Karpas-422 (cell line): ENCODE measurements around the gene CD207. TPM values are rescaled to one million over a fixed set of nuclear protein-coding genes. Genes with fewer than 3 reads are reported as not detected.

Source experiments
- DNase-seq: peaks from one replicate; pipeline ENCODE4 v3.0.0-alpha.2; 2015
- H2AFZ ChIP-seq: fragments of 200-600 bp; sonication (generic); 2 replicates; pipeline ENCODE4 v1.6.1; 2014; ENCODE audit warnings: antibody characterized with exemption, low read length, mixed read lengths
- H3K27ac ChIP-seq: fragments of 200-600 bp; sonication (generic); 2 replicates; pipeline ENCODE4 v1.5.1; 2014; ENCODE audit warnings: mild to moderate bottlenecking, low read length, moderate library complexity
- H3K27me3 ChIP-seq: fragments of 200-600 bp; sonication (generic); 2 replicates; pipeline ENCODE4 v1.6.1; 2014; ENCODE audit warnings: low read length, mixed read lengths
- H3K36me3 ChIP-seq: fragments of 200-600 bp; sonication (generic); 2 replicates; pipeline ENCODE4 v1.6.1; 2014; ENCODE audit warnings: low read length, mixed read lengths; ENCODE audit not compliant: insufficient read depth
- H3K4me1 ChIP-seq: fragments of 200-600 bp; sonication (generic); 2 replicates; pipeline ENCODE4 v1.6.1; 2014; ENCODE audit warnings: mild to moderate bottlenecking, low read length, mixed read lengths
- H3K4me2 ChIP-seq: fragments of 200-600 bp; sonication (generic); 2 replicates; pipeline ENCODE4 v1.6.1; 2014; ENCODE audit warnings: low read length, low read depth, mild to moderate bottlenecking; ENCODE audit not compliant: poor library complexity, severe bottlenecking
- H3K4me3 ChIP-seq: fragments of 200-600 bp; sonication (generic); 2 replicates; pipeline ENCODE4 v1.5.1; 2014; ENCODE audit warnings: mild to moderate bottlenecking, antibody characterized with exemption, low read length, mixed read lengths
- H3K79me2 ChIP-seq: fragments of 200-600 bp; sonication (generic); 2 replicates; pipeline ENCODE4 v1.6.1; 2014; ENCODE audit warnings: mild to moderate bottlenecking, low read length, mixed read lengths
- H3K9ac ChIP-seq: fragments of 200-600 bp; sonication (generic); 2 replicates; pipeline ENCODE4 v1.6.0; 2014; ENCODE audit warnings: low read length
- H3K9me2 ChIP-seq: fragments of 200-600 bp; sonication (generic), shearing (Covaris generic); replicated peaks from 2 replicates; pipeline ENCODE4 v1.6.0; 2014; ENCODE audit warnings: mild to moderate bottlenecking, low read length, moderate library complexity; ENCODE audit not compliant: insufficient read depth
- H3K9me3 ChIP-seq: fragments of 300-700, 200-600 bp; sonication (generic); 2 replicates; pipeline ENCODE4 v1.6.1; 2014; ENCODE audit warnings: low read length, mixed read lengths
- H4K20me1 ChIP-seq: fragments of 200-600 bp; sonication (generic); 2 replicates; pipeline ENCODE4 v1.6.1; 2014; ENCODE audit warnings: mild to moderate bottlenecking, antibody characterized with exemption, low read length, low read depth; ENCODE audit not compliant: insufficient read depth
- total RNA-seq: library from RNA; depleted of rRNA; stranded (reverse); fragments of >200 nt; shearing (Covaris generic); gene quantifications from 2 replicates; pipeline ENCODE4 v1.2.3, GENCODE V29; 2014; ENCODE audit warnings: low replicate concordance

CD207 gene
- total RNA-seq, 1 experiment from 2014 or later, result not detected

GRCh38 chr2:70827388-70827787, 8.2 kb downstream of the CD207 start:
- DNase-seq, result no peak
- H3K9me2 ChIP-seq, result no peaks in the 10 kb centered on the region
- no peak overlapping the region for H3K27ac ChIP-seq
- no peak overlapping the region for H3K4me3 ChIP-seq
- H3K27me3 ChIP-seq, result no peaks in the 10 kb centered on the region
- H3K9ac ChIP-seq, result no peak overlapping the region
- no peaks in the 10 kb centered on the region for H3K79me2 ChIP-seq
- no peaks in the 10 kb centered on the region for H3K9me3 ChIP-seq
- H3K4me1 ChIP-seq, result peaks cover 8% of the 10 kb centered on the region
- H3K4me2 ChIP-seq, result no peak overlapping the region
- H3K36me3 ChIP-seq, result no peaks in the 10 kb centered on the region
- no peaks in the 10 kb centered on the region for H4K20me1 ChIP-seq
- H2AFZ ChIP-seq, result no peak overlapping the region

- no peak overlapping the region for H2AFZ ChIP-seq
- H3K27ac ChIP-seq, result no peak overlapping the region
- peaks cover 8% of the 10 kb centered on the region for H3K4me1 ChIP-seq
- no peak overlapping the region for H3K9ac ChIP-seq
- H3K79me2 ChIP-seq, result no peaks in the 10 kb centered on the region
- no peak overlapping the region for H3K4me3 ChIP-seq
- no peaks in the 10 kb centered on the region for H3K27me3 ChIP-seq
- H3K9me3 ChIP-seq, result no peaks in the 10 kb centered on the region
- H3K9me2 ChIP-seq, result no peaks in the 10 kb centered on the region
- H3K4me2 ChIP-seq, result no peak overlapping the region
- no peaks in the 10 kb centered on the region for H3K36me3 ChIP-seq
- H4K20me1 ChIP-seq, result no peaks in the 10 kb centered on the region
- DNase-seq, result no peak
Observed at GRCh38 chr2:70826696-70827350, 8.8 kb downstream of the CD207 start.

GRCh38 chr2:70823249-70823648, 12.4 kb downstream of the CD207 start:
- H3K4me2 ChIP-seq, result no peak overlapping the region
- no peaks in the 10 kb centered on the region for H3K4me1 ChIP-seq
- no peaks in the 10 kb centered on the region for H3K9me2 ChIP-seq
- H3K36me3 ChIP-seq, result no peaks in the 10 kb centered on the region
- no peaks in the 10 kb centered on the region for H4K20me1 ChIP-seq
- H3K79me2 ChIP-seq, result no peaks in the 10 kb centered on the region
- no peaks in the 10 kb centered on the region for H3K9me3 ChIP-seq
- no peaks in the 10 kb centered on the region for H3K27me3 ChIP-seq
- no peak overlapping the region for H3K4me3 ChIP-seq
- no peak overlapping the region for H2AFZ ChIP-seq
- H3K27ac ChIP-seq, result no peak overlapping the region
- DNase-seq, result no peak
- H3K9ac ChIP-seq, result no peak overlapping the region

- Histone ChIP-seq H3K79me2 (no peaks in the 10 kb centered on the region), H3K36me3 (no peaks in the 10 kb centered on the region), H3K27ac (no peak overlapping the region), H3K4me3 (no peak overlapping the region), H3K9ac (no peak overlapping the region), H3K9me2 (no peaks in the 10 kb centered on the region), H4K20me1 (no peaks in the 10 kb centered on the region), H3K4me2 (no peak overlapping the region), H3K9me3 (no peaks in the 10 kb centered on the region), H3K4me1 (no peaks in the 10 kb centered on the region), H3K27me3 (no peaks in the 10 kb centered on the region), H2AFZ (no peak overlapping the region)
- no peak for DNase-seq
Observed at GRCh38 chr2:70822843-70823242, 12.8 kb downstream of the CD207 start.

DNA sequence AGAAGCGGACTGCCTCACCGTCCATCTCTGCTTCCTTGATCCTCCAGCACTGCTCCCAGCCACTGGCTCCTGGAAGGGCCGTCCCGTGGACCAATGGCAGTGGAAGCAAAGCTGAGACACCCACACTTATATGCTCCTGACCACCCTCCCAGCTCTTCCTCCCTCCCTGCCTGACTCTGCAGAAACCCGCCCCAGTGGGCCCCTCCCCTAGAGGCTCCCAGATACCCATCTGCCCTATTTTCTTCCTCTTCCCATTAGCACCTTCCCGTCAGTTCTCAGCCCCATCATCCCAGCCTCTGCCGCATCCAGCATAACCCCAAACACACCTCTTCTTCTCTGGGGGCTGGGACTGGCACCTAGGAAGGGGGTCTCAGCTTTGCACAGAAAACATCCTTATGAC, 15.1 kb downstream of the CD207 start, which contains the start of gene CLEC4F:
CLEC4F (minus strand) TSS at position 101 of the 400 bp plus-strand sequence; CDS start at position 25, 76 bp downstream.
- Histone ChIP-seq H3K36me3 (no peaks in the 10 kb centered on the region), H4K20me1 (no peaks in the 10 kb centered on the region), H3K27ac (no peak within 1 kb of the TSS), H3K9me3 (no peaks in the 10 kb centered on the region), H3K79me2 (no peaks in the 10 kb centered on the region), H3K27me3 (no peaks in the 10 kb centered on the region), H3K4me2 (no peak within 1 kb of the TSS), H3K4me3 (no peak within 1 kb of the TSS), H3K9me2 (no peaks in the 10 kb centered on the region), H2AFZ (no peak within 1 kb of the TSS), H3K4me1 (no peaks in the 10 kb centered on the region), H3K9ac (no peak within 1 kb of the TSS)
- DNase-seq, result no peak

GRCh38 chr2:70817284-70817954, 18.2 kb downstream of the CD207 start:
- no peak overlapping the region for H3K9ac ChIP-seq
- no peaks in the 10 kb centered on the region for H4K20me1 ChIP-seq
- no peaks in the 10 kb centered on the region for H3K4me1 ChIP-seq
- H3K4me2 ChIP-seq, result no peak overlapping the region
- no peak overlapping the region for H3K27ac ChIP-seq
- H3K9me3 ChIP-seq, result no peaks in the 10 kb centered on the region
- no peak overlapping the region for H3K4me3 ChIP-seq
- H3K36me3 ChIP-seq, result no peaks in the 10 kb centered on the region
- DNase-seq, result no peak
- H3K27me3 ChIP-seq, result no peaks in the 10 kb centered on the region
- H3K79me2 ChIP-seq, result no peaks in the 10 kb centered on the region
- no peak overlapping the region for H2AFZ ChIP-seq
- no peaks in the 10 kb centered on the region for H3K9me2 ChIP-seq

GRCh38 chr2:70816726-70817125, 18.9 kb downstream of the CD207 start:
- Histone ChIP-seq H3K27me3 (no peaks in the 10 kb centered on the region), H3K4me3 (no peak overlapping the region), H4K20me1 (no peaks in the 10 kb centered on the region), H3K9me2 (no peaks in the 10 kb centered on the region), H3K27ac (no peak overlapping the region), H3K9ac (no peak overlapping the region), H3K79me2 (no peaks in the 10 kb centered on the region), H2AFZ (no peak overlapping the region), H3K4me2 (no peak overlapping the region), H3K9me3 (no peaks in the 10 kb centered on the region), H3K4me1 (no peaks in the 10 kb centered on the region), H3K36me3 (no peaks in the 10 kb centered on the region)
- no peak for DNase-seq

DNA sequence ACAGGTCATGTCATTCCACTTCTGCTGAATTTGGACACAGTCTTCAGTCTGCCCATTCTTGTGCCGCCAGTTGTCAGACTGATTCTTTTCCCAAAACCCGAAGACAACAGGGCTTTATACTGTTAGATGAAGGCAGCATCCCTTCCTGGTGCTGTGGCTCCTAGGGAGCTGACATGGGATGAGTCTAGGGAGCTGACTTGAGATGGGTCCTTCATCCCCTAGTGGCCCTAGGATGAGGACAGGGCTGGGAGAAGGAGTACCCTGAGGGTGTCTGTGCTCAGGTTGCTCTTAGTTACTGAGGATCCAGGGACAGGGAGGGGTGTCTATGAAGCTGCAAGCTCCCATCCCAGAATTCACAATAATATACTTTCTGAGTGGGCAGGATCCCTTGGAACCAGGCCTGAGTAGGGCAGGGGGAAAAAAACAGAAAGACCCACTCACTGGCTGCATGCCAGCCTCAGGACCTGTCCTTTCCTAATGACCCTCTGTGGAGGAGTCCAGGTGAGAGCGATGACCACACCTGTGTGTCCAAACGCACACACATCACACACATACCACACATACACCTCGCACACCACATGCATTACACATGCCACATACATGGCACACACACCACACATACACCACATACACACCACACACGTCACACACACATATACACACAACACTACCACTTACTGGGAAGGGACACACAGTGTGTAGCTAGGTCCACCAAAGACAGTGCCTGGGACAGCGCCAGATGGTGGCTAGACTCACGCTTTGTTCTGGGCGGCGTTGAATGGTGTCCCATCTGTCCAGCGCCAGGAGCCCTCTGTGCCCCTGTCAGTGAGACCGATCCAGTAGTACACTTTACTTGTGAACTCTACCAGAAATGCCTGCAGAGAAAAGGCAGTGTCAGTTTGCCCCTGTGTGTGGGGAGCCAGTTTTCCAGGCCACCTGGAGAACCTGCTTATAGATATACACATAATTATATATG, 26.3 kb downstream of the CD207 start:
- Histone ChIP-seq H3K9me2 (no peaks in the 10 kb centered on the region), H3K4me3 (no peak overlapping the region), H3K4me1 (no peaks in the 10 kb centered on the region), H3K9me3 (no peaks in the 10 kb centered on the region), H3K4me2 (no peak overlapping the region), H2AFZ (no peak overlapping the region), H3K9ac (no peak overlapping the region), H4K20me1 (no peaks in the 10 kb centered on the region), H3K36me3 (no peaks in the 10 kb centered on the region), H3K27ac (no peak overlapping the region), H3K79me2 (no peaks in the 10 kb centered on the region), H3K27me3 (no peaks in the 10 kb centered on the region)
- DNase-seq, result no peak
